WTC11 (cell line): Measurements from ENCODE around the gene MPZ. TPM values are rescaled to one million over a fixed set of nuclear protein-coding genes. Genes with fewer than 3 reads are reported as not detected.
A peak's percentile ranks its signal among the peaks of the same experiment; 100 is the strongest.

Source experiments
- ATAC-seq: fragments of 200-7000 bp; cut with Tn5 transposase; 2 replicates; pipeline ENCODE4 v1.10.0; 2021; ENCODE audit warnings: mild to moderate bottlenecking, moderate library complexity
- Bru-seq: library from RNA; stranded (reverse); fragments of 400-500 nt; gene quantifications from one replicate; lab custom pipeline; 2021; lab: Mats Ljungman, UMichigan
- CTCF ChIA-PET: fragments of 300-600 bp; sonication (Branson Sonifier 250); formaldehyde crosslinking; loops from one replicate; lab custom pipeline; 2021; ENCODE audit warnings: antibody characterized with exemption; lab: Charles Lee
- POLR2A ChIA-PET: fragments of 350-600 bp; sonication (Branson Sonifier 250); formaldehyde crosslinking; loops from one replicate; lab custom pipeline; 2021; ENCODE audit warnings: antibody characterized with exemption; lab: Charles Lee
- DNase-seq: peaks from one replicate; pipeline ENCODE4 v3.0.0; 2021; ENCODE audit warnings: low spot score
- H3K27ac Mint-ChIP-seq: 2 replicates; pipeline ENCODE4 v1.8.0; 2021; ENCODE audit warnings: mixed read lengths
- H3K27me3 Mint-ChIP-seq: 2 replicates; pipeline ENCODE4 v1.8.0; 2021; ENCODE audit warnings: low read depth, mild to moderate bottlenecking, moderate library complexity, mixed read lengths
- H3K36me3 Mint-ChIP-seq: 2 replicates; pipeline ENCODE4 v1.8.0; 2021; ENCODE audit warnings: mixed read lengths
- H3K4me1 Mint-ChIP-seq: 2 replicates; pipeline ENCODE4 v1.8.0; 2022; ENCODE audit warnings: mixed read lengths
- H3K4me3 Mint-ChIP-seq: 2 replicates; pipeline ENCODE4 v1.8.0; 2021; ENCODE audit warnings: mild to moderate bottlenecking, moderate library complexity, mixed read lengths
- H3K9me3 Mint-ChIP-seq: 2 replicates; pipeline ENCODE4 v1.8.0; 2021; ENCODE audit warnings: mixed read lengths
- AR ChIP-seq: fragments of 250-450 bp; sonication (Bioruptor Pico); IDR thresholded peaks from 2 replicates; pipeline ENCODE4 v1.9.0; 2021; ENCODE audit warnings: mild to moderate bottlenecking
- ARID4B ChIP-seq: sonication (generic); formaldehyde crosslinking; IDR thresholded peaks from 2 replicates; pipeline ENCODE4 v1.8.0; 2023; ENCODE audit warnings: missing genetic modification reagents, mild to moderate bottlenecking, borderline replicate concordance
- ATF1 ChIP-seq: sonication (generic); formaldehyde crosslinking; IDR thresholded peaks from 2 replicates; pipeline ENCODE4 v1.8.1; 2023; ENCODE audit warnings: mild to moderate bottlenecking, moderate library complexity, missing genetic modification reagents
- ATF6 ChIP-seq: sonication (generic); formaldehyde crosslinking; IDR thresholded peaks from 2 replicates; pipeline ENCODE4 v1.8.1; 2023; ENCODE audit warnings: mild to moderate bottlenecking, missing genetic modification reagents
- CBFB ChIP-seq: sonication (generic); formaldehyde crosslinking; IDR thresholded peaks from 2 replicates; pipeline ENCODE4 v1.8.1; 2022; ENCODE audit warnings: mild to moderate bottlenecking, low read depth, missing genetic modification reagents
- CREB1 ChIP-seq: sonication (generic); formaldehyde crosslinking; IDR thresholded peaks from 2 replicates; pipeline ENCODE4 v1.8.0; 2023; ENCODE audit warnings: mild to moderate bottlenecking, missing genetic modification reagents
- ETV6 ChIP-seq: sonication (generic); formaldehyde crosslinking; IDR thresholded peaks from 2 replicates; pipeline ENCODE4 v1.8.1; 2022; ENCODE audit warnings: mild to moderate bottlenecking, missing genetic modification reagents
- FOXK1 ChIP-seq: sonication (generic); formaldehyde crosslinking; IDR thresholded peaks from 2 replicates; pipeline ENCODE4 v1.8.0; 2022; ENCODE audit warnings: mild to moderate bottlenecking, moderate library complexity, missing genetic modification reagents
- GRHL2 ChIP-seq: fragments of 250-450 bp; sonication (Bioruptor Pico); IDR thresholded peaks from 2 replicates; pipeline ENCODE4 v1.8.0; 2022; ENCODE audit warnings: mild to moderate bottlenecking, moderate library complexity; ENCODE audit not compliant: insufficient replicate concordance, severe bottlenecking
- GTF2I ChIP-seq: fragments of 250-450 bp; sonication (Bioruptor Pico); conservative IDR thresholded peaks from 2 replicates; pipeline ENCODE4 v1.4.0; 2021; ENCODE audit warnings: mild to moderate bottlenecking
- MAX ChIP-seq: sonication (generic); formaldehyde crosslinking; IDR thresholded peaks from 2 replicates; pipeline ENCODE4 v1.8.0; 2022; ENCODE audit warnings: mild to moderate bottlenecking, missing genetic modification reagents
- NFATC4 ChIP-seq: fragments of 250-450 bp; sonication (Bioruptor Pico); IDR thresholded peaks from 2 replicates; pipeline ENCODE4 v1.9.0; 2021; ENCODE audit warnings: mild to moderate bottlenecking
- TEAD1 ChIP-seq: sonication (generic); formaldehyde crosslinking; IDR thresholded peaks from 2 replicates; pipeline ENCODE4 v1.8.0; 2022; ENCODE audit warnings: mild to moderate bottlenecking, missing genetic modification reagents
- USF2 ChIP-seq: sonication (generic); formaldehyde crosslinking; IDR thresholded peaks from 2 replicates; pipeline ENCODE4 v1.8.1; 2023; ENCODE audit warnings: mild to moderate bottlenecking, missing genetic modification reagents, moderate library complexity
- ZNF232 ChIP-seq: sonication (generic); formaldehyde crosslinking; IDR thresholded peaks from 2 replicates; pipeline ENCODE4 v1.8.0; 2022; ENCODE audit warnings: mild to moderate bottlenecking, missing genetic modification reagents
- ZNF263 ChIP-seq: sonication (generic); formaldehyde crosslinking; IDR thresholded peaks from 2 replicates; pipeline ENCODE4 v1.8.1; 2022; ENCODE audit warnings: low read depth, mild to moderate bottlenecking, moderate library complexity, missing genetic modification reagents
- ZNF317 ChIP-seq: sonication (generic); formaldehyde crosslinking; IDR thresholded peaks from 2 replicates; pipeline ENCODE4 v1.8.1; 2023; ENCODE audit warnings: low read depth, mild to moderate bottlenecking, moderate library complexity, missing genetic modification reagents, borderline replicate concordance
- long read RNA-seq, 3 experiments: library from RNA in 1 of 3; library from capped mRNA in 1 of 3; library from polyadenylated mRNA in 1 of 3; unstranded in 2 of 3; stranded (forward) in 1 of 3; transcript quantifications; one replicate each; pipeline ENCODE4 v2.0.0, GENCODE V29; 2021
- total RNA-seq: library from RNA; stranded (reverse); gene quantifications from 3 replicates; pipeline ENCODE4 v1.2.3, GENCODE V29; 2021
- TF ChIP-seq, protein P1 (sequence below): sonication (generic); formaldehyde crosslinking; IDR thresholded peaks from 2 replicates; pipeline ENCODE4 v1.8.1; 2023; ENCODE audit warnings: mild to moderate bottlenecking, missing genetic modification reagents, moderate library complexity
- TF ChIP-seq, protein P2 (sequence below): sonication (generic); formaldehyde crosslinking; IDR thresholded peaks from 2 replicates; pipeline ENCODE4 v1.8.1; 2023; ENCODE audit warnings: mild to moderate bottlenecking, missing genetic modification reagents

Gene MPZ
- total RNA-seq (3.2 to 5.5 TPM (median 5.2 TPM) in 3 replicates), Bru-seq, nascent RNA (percentile 55 among the genes with signal in this experiment)
- long read RNA-seq, experiment 1, partial matches to known transcripts = 0 of 1 reads
- long read RNA-seq, experiment 1, other reads (novel, unspliced or antisense) = 1 of 1 reads
- long read RNA-seq, experiment 2, partial matches to known transcripts = 2 of 3 reads
- long read RNA-seq, experiment 2, other reads (novel, unspliced or antisense) = 0 of 3 reads
- long read RNA-seq, experiment 3 = 0 reads

DNA sequence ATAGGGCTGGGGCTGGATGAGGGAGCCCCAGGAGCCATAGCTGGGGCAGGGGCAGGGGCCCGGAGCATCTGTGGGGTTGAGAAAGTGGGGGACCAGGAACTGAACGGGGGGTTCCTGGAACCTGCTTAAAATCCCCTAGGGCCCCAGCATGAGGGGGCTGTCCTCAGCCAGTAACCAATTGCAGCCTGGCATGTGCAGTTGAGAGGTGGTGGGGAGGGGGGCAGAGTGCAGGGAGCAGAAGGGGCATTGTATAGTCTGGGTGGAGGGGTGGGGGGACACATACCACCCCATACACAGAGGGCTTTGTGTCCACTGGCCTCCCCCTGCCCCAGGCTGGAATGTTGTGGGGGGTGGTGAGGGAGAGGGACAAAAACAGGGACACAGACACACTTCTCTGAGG, at the start of gene MPZ:
MPZ (minus strand) TSS at position 101 of the 400 bp plus-strand sequence; CDS start at position 38, 63 bp downstream.
- no peaks in the 10 kb centered on the region; the same call in 1 of the 2 replicates for H3K27me3 Mint-ChIP-seq
- peaks cover 35% of the 10 kb centered on the region for H3K4me1 Mint-ChIP-seq
- no peak within 1 kb of the TSS for H3K4me3 Mint-ChIP-seq
- TF ChIP-seq GRHL2 (CRISPR knock-in tag) = no peak
- TF ChIP-seq FOXK1 (CRISPR knock-in tag) = no peak
- TF ChIP-seq GTF2I (CRISPR knock-in tag) = no peak
- H3K36me3 Mint-ChIP-seq = no peaks in the 10 kb centered on the region
- ATAC-seq (no peak), DNase-seq (no peak)
- no peak within 1 kb of the TSS for H3K27ac Mint-ChIP-seq
- no peaks in the 10 kb centered on the region for H3K9me3 Mint-ChIP-seq
- ChIA-PET CTCF (interaction anchor here (0.8 to 1.6 kb wide), 3 partner anchors 19 to 112 kb away, joined by 3 to 4 read pairs (median 4); partner anchors contain the start of gene TOMM40L), POLR2A (no interaction called here)

- no peaks in the 10 kb centered on the region for H3K27me3 Mint-ChIP-seq
- CTCF ChIA-PET = interaction anchor here (0.6 to 2.0 kb wide), 2 partner anchors 23 to 553 kb away, joined by 3 to 4 read pairs; no protein-coding TSS in a partner anchor
- H3K27ac Mint-ChIP-seq = no peak overlapping the region
- DNase-seq = no peak
- no peaks in the 10 kb centered on the region for H3K4me1 Mint-ChIP-seq
- ATAC-seq = no peak
- POLR2A ChIA-PET = no interaction called here
- H3K36me3 Mint-ChIP-seq = peaks cover 14% of the 10 kb centered on the region
- no peak overlapping the region for H3K4me3 Mint-ChIP-seq
- no peaks in the 10 kb centered on the region for H3K9me3 Mint-ChIP-seq
- TF ChIP-seq CREB1 (CRISPR knock-in tag) = no peak
- TF ChIP-seq, protein P1, sequence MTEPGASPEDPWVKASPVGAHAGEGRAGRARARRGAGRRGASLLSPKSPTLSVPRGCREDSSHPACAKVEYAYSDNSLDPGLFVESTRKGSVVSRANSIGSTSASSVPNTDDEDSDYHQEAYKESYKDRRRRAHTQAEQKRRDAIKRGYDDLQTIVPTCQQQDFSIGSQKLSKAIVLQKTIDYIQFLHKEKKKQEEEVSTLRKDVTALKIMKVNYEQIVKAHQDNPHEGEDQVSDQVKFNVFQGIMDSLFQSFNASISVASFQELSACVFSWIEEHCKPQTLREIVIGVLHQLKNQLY = no peak
- no peak for TF ChIP-seq TEAD1 (CRISPR knock-in tag)
- TF ChIP-seq ATF1 (CRISPR knock-in tag) = no peak
- no peak for TF ChIP-seq NFATC4 (CRISPR knock-in tag)
- no peak for TF ChIP-seq ZNF317 (CRISPR knock-in tag)
Observed at GRCh38 chr1:161359291-161359690, 49.5 kb upstream of the MPZ start.

- H3K4me1 Mint-ChIP-seq = no peaks in the 10 kb centered on the region
- DNase-seq (no peak), ATAC-seq (no peak)
- CTCF ChIA-PET = interaction anchor here (0.6 to 1.1 kb wide), 3 partner anchors 9 to 90 kb away, joined by 3 read pairs; no protein-coding TSS in a partner anchor
- no peaks in the 10 kb centered on the region for H3K9me3 Mint-ChIP-seq
- no peak overlapping the region for H3K4me3 Mint-ChIP-seq
- POLR2A ChIA-PET = no interaction called here
- peaks cover 16% of the 10 kb centered on the region for H3K36me3 Mint-ChIP-seq
- H3K27me3 Mint-ChIP-seq = no peaks in the 10 kb centered on the region
- no peak overlapping the region for H3K27ac Mint-ChIP-seq
- TF ChIP-seq USF2 (CRISPR knock-in tag) (no peak), ATF6 (no peak), ZNF232 (CRISPR knock-in tag) (no peak), ARID4B (CRISPR knock-in tag) (no peak), MAX (CRISPR knock-in tag) (no peak), ETV6 (CRISPR knock-in tag) (no peak), AR (CRISPR knock-in tag) (no peak), ZNF263 (no peak), CBFB (CRISPR knock-in tag) (no peak)
- TF ChIP-seq, protein P2, sequence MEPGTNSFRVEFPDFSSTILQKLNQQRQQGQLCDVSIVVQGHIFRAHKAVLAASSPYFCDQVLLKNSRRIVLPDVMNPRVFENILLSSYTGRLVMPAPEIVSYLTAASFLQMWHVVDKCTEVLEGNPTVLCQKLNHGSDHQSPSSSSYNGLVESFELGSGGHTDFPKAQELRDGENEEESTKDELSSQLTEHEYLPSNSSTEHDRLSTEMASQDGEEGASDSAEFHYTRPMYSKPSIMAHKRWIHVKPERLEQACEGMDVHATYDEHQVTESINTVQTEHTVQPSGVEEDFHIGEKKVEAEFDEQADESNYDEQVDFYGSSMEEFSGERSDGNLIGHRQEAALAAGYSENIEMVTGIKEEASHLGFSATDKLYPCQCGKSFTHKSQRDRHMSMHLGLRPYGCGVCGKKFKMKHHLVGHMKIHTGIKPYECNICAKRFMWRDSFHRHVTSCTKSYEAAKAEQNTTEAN = no peak
Observed at GRCh38 chr1:161357073-161357472, 47.3 kb upstream of the MPZ start.
